ENCODE data around the gene MGST3.
A peak's percentile ranks its signal among the peaks of the same experiment; 100 is the strongest.

Gene MGST3

DNA sequence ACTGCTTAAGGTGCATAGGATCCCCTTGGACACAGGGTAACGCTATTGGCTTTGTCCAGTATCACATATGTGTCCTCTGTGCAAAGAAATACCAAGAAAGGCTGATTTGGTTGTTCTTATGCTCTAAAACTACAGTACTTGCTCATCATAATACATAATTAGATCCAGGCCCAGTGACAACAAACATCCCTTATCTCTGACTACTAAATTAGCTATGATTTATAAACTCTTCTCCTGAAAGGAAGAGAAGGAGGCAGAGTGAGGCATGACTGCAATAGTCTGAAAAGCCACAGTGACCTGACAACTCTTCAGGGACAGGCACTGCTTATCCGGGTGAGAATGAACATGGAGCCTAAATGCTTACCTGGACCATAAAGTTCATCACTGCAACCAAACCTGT is 30.7 kb downstream of the MGST3 start:
- peaks cover 56% of the 10 kb centered on the region for H3K36me3 ChIP-seq (ENCODE audit: insufficient read depth, low read length)
- no peak overlapping the region for H3K4me3 ChIP-seq
- no peak for DNase-seq (ENCODE audit: low read depth, low spot score)
- H3K9ac ChIP-seq (ENCODE audit: insufficient read length): no peak overlapping the region
- no peak overlapping the region for H3K27ac ChIP-seq
- no peaks in the 10 kb centered on the region for H3K9me3 ChIP-seq (ENCODE audit: low read depth, low read length)
- no peak for TF ChIP-seq EZH2 (IDR thresholded peaks at IDR 0.05)
- TF ChIP-seq POLR2AphosphoS5 (IDR thresholded peaks at IDR 0.05; ENCODE audit: borderline replicate concordance, low read depth, low read length): no peak
- no peak for TF ChIP-seq FOXP2 (optimal IDR thresholded peaks at IDR 0.05; ENCODE audit: control extremely low read depth, extremely low read length, insufficient read depth)

DNA sequence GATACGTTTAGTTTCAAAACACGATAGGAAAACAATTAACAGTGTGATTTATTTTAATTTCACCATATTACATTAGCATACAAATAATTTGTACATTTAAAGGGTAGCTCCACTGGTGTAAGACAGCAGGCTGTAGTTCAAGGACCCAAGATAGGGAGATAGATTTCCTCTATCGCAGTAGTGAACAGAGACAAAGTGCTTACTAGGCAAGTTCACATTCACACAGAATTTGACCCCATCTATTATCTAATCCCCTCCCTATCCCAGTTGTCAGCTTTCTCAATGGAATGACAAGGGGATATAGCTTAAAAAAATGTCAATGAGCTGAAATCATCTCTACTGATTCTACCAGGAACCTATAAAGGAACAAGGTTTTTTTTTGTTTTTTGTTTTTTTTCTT is 31.2 kb downstream of the MGST3 start:
- Histone ChIP-seq H3K9ac (ENCODE audit: insufficient read length) (no peak overlapping the region), H3K27ac (no peak overlapping the region), H3K36me3 (ENCODE audit: insufficient read depth, low read length) (peaks cover 61% of the 10 kb centered on the region), H3K9me3 (ENCODE audit: low read depth, low read length) (no peaks in the 10 kb centered on the region), H3K4me3 (no peak overlapping the region)
- DNase-seq (ENCODE audit: low read depth, low spot score): no peak
- TF ChIP-seq POLR2AphosphoS5 (IDR thresholded peaks at IDR 0.05; ENCODE audit: borderline replicate concordance, low read depth, low read length): no peak
- TF ChIP-seq FOXP2 (optimal IDR thresholded peaks at IDR 0.05; ENCODE audit: control extremely low read depth, extremely low read length, insufficient read depth): no peak
- TF ChIP-seq EZH2 (IDR thresholded peaks at IDR 0.05): no peak

DNA sequence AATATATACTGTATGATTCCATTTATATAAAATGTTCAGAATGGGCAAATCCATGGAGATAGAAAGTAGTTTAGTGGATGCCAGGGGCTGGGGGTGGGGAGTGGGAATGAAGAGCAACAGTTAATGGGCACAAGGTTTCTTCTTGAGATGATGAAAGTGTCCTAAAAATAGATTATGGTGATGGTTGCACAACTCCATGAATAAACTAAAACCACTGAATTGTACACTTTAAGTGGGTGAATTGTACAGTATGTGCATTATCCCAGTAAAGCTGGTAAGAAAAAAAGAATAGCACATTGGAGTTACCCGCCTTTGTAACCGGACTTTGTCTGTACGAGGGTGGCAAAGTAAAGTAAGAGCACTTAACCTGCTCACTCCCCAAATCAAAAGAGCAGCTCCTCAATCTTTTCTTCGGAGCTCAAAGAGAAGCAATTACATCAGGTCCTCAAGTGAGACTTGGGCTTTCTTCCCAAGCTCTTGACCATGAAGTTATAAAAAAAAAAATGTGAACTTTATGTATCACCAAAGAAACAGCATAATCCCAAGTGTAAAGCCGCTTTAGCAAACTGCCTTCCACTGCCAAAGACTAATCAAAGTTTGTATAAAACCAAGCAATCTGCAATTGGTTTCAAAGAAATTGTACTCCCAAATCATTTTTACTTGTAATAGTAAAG is 35.3 kb downstream of the MGST3 start:
- H3K36me3 ChIP-seq (ENCODE audit: insufficient read depth, low read length): peaks cover 90% of the 10 kb centered on the region
- DNase-seq (ENCODE audit: low read depth, low spot score): no peak
- no peaks in the 10 kb centered on the region for H3K9me3 ChIP-seq (ENCODE audit: low read depth, low read length)
- H3K9ac ChIP-seq (ENCODE audit: insufficient read length): no peak overlapping the region
- TF ChIP-seq POLR2AphosphoS5 (IDR thresholded peaks at IDR 0.05; ENCODE audit: borderline replicate concordance, low read depth, low read length) (no peak), EZH2 (IDR thresholded peaks at IDR 0.05) (no peak), FOXP2 (optimal IDR thresholded peaks at IDR 0.05; ENCODE audit: control extremely low read depth, extremely low read length, insufficient read depth) (no peak)
- H3K27ac ChIP-seq: peak overlapping the region; percentile 65; the same call in 1 of the 2 replicates
- H3K4me3 ChIP-seq: no peak overlapping the region

DNA sequence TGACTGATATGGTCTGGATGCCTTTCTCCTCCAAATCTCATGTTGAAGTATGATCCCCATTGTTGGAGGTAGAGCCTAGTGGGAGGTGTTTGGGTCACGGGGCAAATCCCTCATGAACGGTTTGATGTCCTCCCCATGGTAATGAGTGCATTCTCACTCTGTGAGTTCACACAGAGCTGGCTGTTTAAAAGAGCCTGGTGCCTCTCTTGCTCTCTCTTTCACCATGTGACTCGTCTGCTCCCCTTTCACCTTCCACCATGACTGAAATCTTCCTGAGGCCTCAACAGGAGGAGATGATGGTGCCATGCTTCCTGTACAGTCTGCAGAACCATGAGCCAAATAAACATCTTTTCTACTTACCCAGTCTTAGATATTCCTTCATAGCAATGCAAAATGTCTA is 37.1 kb downstream of the MGST3 start:
- Histone ChIP-seq H3K36me3 (ENCODE audit: insufficient read depth, low read length) (peaks cover 92% of the 10 kb centered on the region), H3K27ac (no peak overlapping the region), H3K4me3 (no peak overlapping the region), H3K9ac (ENCODE audit: insufficient read length) (no peak overlapping the region), H3K9me3 (ENCODE audit: low read depth, low read length) (no peaks in the 10 kb centered on the region)
- TF ChIP-seq POLR2AphosphoS5 (IDR thresholded peaks at IDR 0.05; ENCODE audit: borderline replicate concordance, low read depth, low read length) (no peak), EZH2 (IDR thresholded peaks at IDR 0.05) (no peak), FOXP2 (optimal IDR thresholded peaks at IDR 0.05; ENCODE audit: control extremely low read depth, extremely low read length, insufficient read depth) (no peak)
- no peak for DNase-seq (ENCODE audit: low read depth, low spot score)

DNA sequence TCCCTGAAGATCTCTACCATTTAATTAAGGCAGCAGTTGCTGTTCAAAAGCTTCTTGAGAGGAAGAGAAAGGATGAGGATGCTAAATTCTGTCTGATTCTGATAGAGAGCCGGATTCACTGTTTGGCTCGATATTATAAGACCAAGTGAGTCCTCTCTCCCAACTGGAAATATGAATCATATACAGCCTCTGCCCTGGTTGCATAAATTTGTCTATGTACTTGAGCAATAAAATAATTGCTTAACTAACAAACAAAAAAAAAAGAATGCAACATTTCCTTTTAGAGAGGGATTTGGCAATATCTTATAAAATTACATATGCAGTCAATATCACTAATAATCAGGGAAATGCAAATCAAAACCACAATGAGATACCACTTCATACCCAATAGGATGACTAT is 40.5 kb downstream of the MGST3 start:
- no peaks in the 10 kb centered on the region for H3K9me3 ChIP-seq (ENCODE audit: low read depth, low read length)
- no peak overlapping the region for H3K9ac ChIP-seq (ENCODE audit: insufficient read length)
- TF ChIP-seq EZH2 (IDR thresholded peaks at IDR 0.05) (no peak), FOXP2 (optimal IDR thresholded peaks at IDR 0.05; ENCODE audit: control extremely low read depth, extremely low read length, insufficient read depth) (no peak), POLR2AphosphoS5 (IDR thresholded peaks at IDR 0.05; ENCODE audit: borderline replicate concordance, low read depth, low read length) (no peak)
- no peak overlapping the region for H3K4me3 ChIP-seq
- no peak for DNase-seq (ENCODE audit: low read depth, low spot score)
- H3K36me3 ChIP-seq (ENCODE audit: insufficient read depth, low read length): peaks cover 84% of the 10 kb centered on the region
- H3K27ac ChIP-seq: no peak overlapping the region

DNA sequence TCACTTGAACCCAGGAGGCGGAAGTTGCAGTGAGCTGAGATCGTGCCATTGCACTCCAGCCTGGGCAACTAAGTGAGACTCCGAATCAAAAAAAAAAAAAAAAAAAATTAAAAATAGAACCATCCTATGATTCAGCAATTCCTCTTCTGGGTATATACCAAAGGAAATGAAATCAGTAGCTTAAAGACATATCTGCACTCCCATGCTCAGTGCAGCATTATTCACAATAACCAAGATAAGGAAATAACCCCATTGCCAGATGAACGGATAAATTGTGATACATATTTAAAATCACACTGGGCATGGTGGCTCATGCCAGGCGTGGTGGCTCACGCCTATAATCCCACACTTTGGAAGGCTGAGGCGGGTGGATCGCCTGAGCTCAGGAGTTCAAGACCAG is 43.6 kb downstream of the MGST3 start:
- TF ChIP-seq POLR2AphosphoS5 (IDR thresholded peaks at IDR 0.05; ENCODE audit: borderline replicate concordance, low read depth, low read length) (no peak), EZH2 (IDR thresholded peaks at IDR 0.05) (no peak), FOXP2 (optimal IDR thresholded peaks at IDR 0.05; ENCODE audit: control extremely low read depth, extremely low read length, insufficient read depth) (no peak)
- peaks cover 80% of the 10 kb centered on the region for H3K36me3 ChIP-seq (ENCODE audit: insufficient read depth, low read length)
- DNase-seq (ENCODE audit: low read depth, low spot score): no peak
- no peak overlapping the region for H3K27ac ChIP-seq
- H3K9me3 ChIP-seq (ENCODE audit: low read depth, low read length): no peaks in the 10 kb centered on the region
- no peak overlapping the region for H3K9ac ChIP-seq (ENCODE audit: insufficient read length)
- H3K4me3 ChIP-seq: no peak overlapping the region

DNA sequence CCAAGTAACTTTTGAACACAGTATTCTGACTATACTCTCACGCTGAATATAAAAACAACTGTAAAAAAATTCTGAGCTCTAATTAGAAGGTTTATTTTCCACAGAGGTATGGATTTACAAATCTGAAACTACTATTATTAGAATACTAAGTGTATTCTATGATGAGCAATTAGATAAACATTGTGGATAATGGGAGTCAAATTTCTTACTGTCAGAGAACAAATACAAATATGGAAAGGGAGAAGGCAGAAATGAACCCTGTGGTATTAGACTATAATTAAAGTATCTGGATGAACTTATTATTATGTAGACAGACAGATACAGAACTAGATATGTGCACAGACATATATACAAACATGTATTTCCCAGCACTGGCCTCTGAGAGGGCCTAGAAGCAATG is 44.8 kb downstream of the MGST3 start:
- H3K9me3 ChIP-seq (ENCODE audit: low read depth, low read length): no peaks in the 10 kb centered on the region
- H3K36me3 ChIP-seq (ENCODE audit: insufficient read depth, low read length): peaks cover 83% of the 10 kb centered on the region
- H3K9ac ChIP-seq (ENCODE audit: insufficient read length): no peak overlapping the region
- TF ChIP-seq FOXP2 (optimal IDR thresholded peaks at IDR 0.05; ENCODE audit: control extremely low read depth, extremely low read length, insufficient read depth): no peak
- TF ChIP-seq POLR2AphosphoS5 (IDR thresholded peaks at IDR 0.05; ENCODE audit: borderline replicate concordance, low read depth, low read length): no peak
- TF ChIP-seq EZH2 (IDR thresholded peaks at IDR 0.05): no peak
- no peak overlapping the region for H3K27ac ChIP-seq
- no peak for DNase-seq (ENCODE audit: low read depth, low spot score)
- H3K4me3 ChIP-seq: no peak overlapping the region

DNA sequence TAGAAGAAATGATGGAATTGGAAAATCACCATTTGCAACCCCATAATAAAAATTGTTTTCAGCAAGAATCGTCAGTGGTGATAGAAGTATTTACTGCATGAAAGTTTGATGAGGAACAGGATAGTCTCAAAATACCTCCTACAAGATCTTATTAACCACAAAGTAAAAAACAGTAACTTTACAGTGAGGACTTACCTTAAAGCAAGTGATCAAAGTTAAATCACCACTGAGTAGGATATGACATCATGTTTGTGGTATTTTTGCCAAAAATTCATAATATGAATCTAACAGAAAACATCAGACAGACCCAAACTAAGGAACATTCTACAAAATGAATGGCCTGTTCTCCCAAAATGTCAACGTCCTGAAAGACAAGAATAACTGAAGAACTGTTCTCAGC is 47.5 kb downstream of the MGST3 start:
- Histone ChIP-seq H3K9me3 (ENCODE audit: low read depth, low read length) (no peaks in the 10 kb centered on the region), H3K9ac (ENCODE audit: insufficient read length) (no peak overlapping the region), H3K27ac (no peak overlapping the region), H3K36me3 (ENCODE audit: insufficient read depth, low read length) (peaks cover 84% of the 10 kb centered on the region), H3K4me3 (no peak overlapping the region)
- no peak for DNase-seq (ENCODE audit: low read depth, low spot score)
- TF ChIP-seq POLR2AphosphoS5 (IDR thresholded peaks at IDR 0.05; ENCODE audit: borderline replicate concordance, low read depth, low read length) (no peak), EZH2 (IDR thresholded peaks at IDR 0.05) (no peak), FOXP2 (optimal IDR thresholded peaks at IDR 0.05; ENCODE audit: control extremely low read depth, extremely low read length, insufficient read depth) (no peak)
